ENCODE measurements around the gene GPR148.

DNA sequence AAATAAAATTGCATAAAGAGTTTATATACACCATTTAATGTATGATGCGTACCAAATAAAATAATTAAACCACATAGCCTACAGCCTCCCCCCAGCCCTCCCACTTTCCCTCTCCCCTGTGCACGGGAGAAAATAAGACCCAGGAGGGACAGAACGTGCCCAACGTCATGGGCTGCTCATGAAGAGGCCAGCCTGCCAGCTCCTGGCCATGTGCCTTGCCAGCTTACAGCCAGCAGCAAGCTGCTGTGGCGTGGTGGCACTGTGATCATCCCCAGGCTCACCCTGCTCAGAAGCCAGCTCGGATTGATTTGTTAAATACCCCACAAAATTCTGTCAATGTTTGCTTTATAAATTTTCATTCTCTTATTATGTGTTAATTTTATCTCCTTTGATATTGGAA is 7.6 kb downstream of the GPR148 start:
- TF ChIP-seq, protein P1, sequence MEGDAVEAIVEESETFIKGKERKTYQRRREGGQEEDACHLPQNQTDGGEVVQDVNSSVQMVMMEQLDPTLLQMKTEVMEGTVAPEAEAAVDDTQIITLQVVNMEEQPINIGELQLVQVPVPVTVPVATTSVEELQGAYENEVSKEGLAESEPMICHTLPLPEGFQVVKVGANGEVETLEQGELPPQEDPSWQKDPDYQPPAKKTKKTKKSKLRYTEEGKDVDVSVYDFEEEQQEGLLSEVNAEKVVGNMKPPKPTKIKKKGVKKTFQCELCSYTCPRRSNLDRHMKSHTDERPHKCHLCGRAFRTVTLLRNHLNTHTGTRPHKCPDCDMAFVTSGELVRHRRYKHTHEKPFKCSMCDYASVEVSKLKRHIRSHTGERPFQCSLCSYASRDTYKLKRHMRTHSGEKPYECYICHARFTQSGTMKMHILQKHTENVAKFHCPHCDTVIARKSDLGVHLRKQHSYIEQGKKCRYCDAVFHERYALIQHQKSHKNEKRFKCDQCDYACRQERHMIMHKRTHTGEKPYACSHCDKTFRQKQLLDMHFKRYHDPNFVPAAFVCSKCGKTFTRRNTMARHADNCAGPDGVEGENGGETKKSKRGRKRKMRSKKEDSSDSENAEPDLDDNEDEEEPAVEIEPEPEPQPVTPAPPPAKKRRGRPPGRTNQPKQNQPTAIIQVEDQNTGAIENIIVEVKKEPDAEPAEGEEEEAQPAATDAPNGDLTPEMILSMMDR (IDR thresholded peaks at IDR 0.05; ENCODE audit: poor library complexity) = no peak
- TF ChIP-seq EZH2 (IDR thresholded peaks at IDR 0.05; ENCODE audit: borderline replicate concordance) = no peak
- TF ChIP-seq EZH2phosphoT487 (IDR thresholded peaks at IDR 0.05; ENCODE audit: low read depth, severe bottlenecking, unreplicated experiment) = no peak

Data from hepatocyte (in vitro differentiated cells).